H1 (cell line): ENCODE data around the gene PREX1. TPM values are rescaled to one million over a fixed set of nuclear protein-coding genes. Genes with fewer than 3 reads are reported as not detected.

Experiments used
- CTCF ChIA-PET: fragments of 300-600 bp; sonication (Branson Sonifier 250); formaldehyde crosslinking; loops from one replicate; lab custom pipeline; 2021; ENCODE audit not compliant: partially characterized antibody; lab: Charles Lee
- POLR2A ChIA-PET: fragments of 300-600 bp; sonication (Branson Sonifier 250); formaldehyde crosslinking; loops from one replicate; lab custom pipeline; 2021; ENCODE audit warnings: inconsistent platforms; ENCODE audit not compliant: partially characterized antibody; lab: Charles Lee
- DNase-seq, 2 experiments: peaks; one replicate each; pipeline versions ENCODE4 v3.0.0 to v3.0.0-alpha.2; 2010 to 2022; ENCODE audit warnings: low spot score in 2 of 2, low read depth in 1 of 2, mixed read lengths in 1 of 2
- FAIRE-seq: peaks from 2 replicates; lab custom pipeline; 2011; peaks lifted over from hg19 to GRCh38; lab: Jason Lieb, UNC
- H2AFZ ChIP-seq: 2 replicates; pipeline ENCODE4 v1.8.1; 2012; ENCODE audit warnings: low read length, inconsistent platforms
- H2AK5ac ChIP-seq: 2 replicates; pipeline ENCODE4 v1.6.1; 2013; ENCODE audit warnings: low read depth, low read length
- H2BK120ac ChIP-seq: replicated peaks from 2 replicates; pipeline ENCODE3; 2013; ENCODE audit warnings: low read depth, low read length, inconsistent platforms
- H2BK12ac ChIP-seq: 2 replicates; pipeline ENCODE4 v1.6.1; 2013; ENCODE audit warnings: low read depth, low read length
- H2BK15ac ChIP-seq: 2 replicates; pipeline ENCODE4 v1.6.1; 2013; ENCODE audit warnings: low read length
- H2BK20ac ChIP-seq: 2 replicates; pipeline ENCODE4 v1.6.1; 2013; ENCODE audit warnings: low read length
- H2BK5ac ChIP-seq: 2 replicates; pipeline ENCODE4 v1.6.1; 2013; ENCODE audit warnings: low read depth, low read length
- H3K14ac ChIP-seq: 2 replicates; pipeline ENCODE4 v1.6.1; 2013; ENCODE audit warnings: inconsistent platforms; ENCODE audit not compliant: insufficient read length
- H3K18ac ChIP-seq: 2 replicates; pipeline ENCODE4 v1.6.1; 2013; ENCODE audit warnings: low read length; ENCODE audit errors: extremely low read depth
- H3K23ac ChIP-seq: 2 replicates; pipeline ENCODE4 v1.6.1; 2013; ENCODE audit warnings: inconsistent platforms; ENCODE audit not compliant: insufficient read length
- H3K23me2 ChIP-seq: 2 replicates; pipeline ENCODE4 v1.6.1; 2013; ENCODE audit warnings: low read depth, low read length
- H3K27ac ChIP-seq: 2 replicates; pipeline ENCODE4 v1.6.1; 2011; ENCODE audit warnings: low read depth, low read length, inconsistent platforms
- H3K27me3 ChIP-seq, 4 experiments: replicated peaks in 1 of 4; 1 replicate in 1 of 4; 2 replicates in 3 of 4; pipeline versions ENCODE4 v1.6.1 to v1.8.1; 2011 to 2013; ENCODE audit warnings: low read length in 3 of 4, mild to moderate bottlenecking in 3 of 4, inconsistent platforms in 2 of 4, mixed read lengths in 2 of 4, moderate library complexity in 1 of 4; ENCODE audit not compliant: control insufficient read depth in 3 of 4, insufficient read depth in 3 of 4; ENCODE audit errors: extremely low read depth in 1 of 4
- H3K36me3 ChIP-seq, 4 experiments: 2 replicates each; pipeline versions ENCODE4 v1.6.1 to v1.8.1; 2011 to 2013; ENCODE audit warnings: mild to moderate bottlenecking in 4 of 4, low read length in 3 of 4, moderate library complexity in 2 of 4, control low read depth in 1 of 4, inconsistent platforms in 1 of 4; ENCODE audit not compliant: insufficient read depth in 4 of 4, control insufficient read depth in 2 of 4
- H3K4ac ChIP-seq: replicated peaks from 2 replicates; pipeline ENCODE3; 2013; ENCODE audit warnings: low read length, low read depth, mixed read lengths, inconsistent platforms; ENCODE audit not compliant: insufficient read length
- H3K4me1 ChIP-seq, 4 experiments: replicated peaks in 1 of 4; 1 replicate in 1 of 4; 2 replicates in 3 of 4; pipeline versions ENCODE4 v1.6.1 to v1.8.1; 2011 to 2013; ENCODE audit warnings: low read length in 3 of 4, inconsistent platforms in 2 of 4, mixed read lengths in 1 of 4; ENCODE audit not compliant: insufficient read depth in 4 of 4, control insufficient read depth in 3 of 4
- H3K4me2 ChIP-seq, 2 experiments: 2 replicates each; pipeline versions ENCODE4 v1.6.1 to v1.8.1; 2011 to 2013; ENCODE audit warnings: low read depth in 2 of 2, low read length in 2 of 2, control low read depth in 1 of 2, inconsistent platforms in 1 of 2, mild to moderate bottlenecking in 1 of 2; ENCODE audit not compliant: insufficient read depth in 1 of 2
- H3K4me3 ChIP-seq, 4 experiments: fragments of 200-600, 300-600 bp in 1 of 4; sonication (generic), shearing (Covaris generic), sonication (Bioruptor Twin) in 1 of 4; 2 replicates each; pipeline versions ENCODE4 v1.5.1 to v1.8.1; 2011 to 2016; ENCODE audit warnings: low read length in 4 of 4, low read depth in 3 of 4, control low read depth in 2 of 4, inconsistent platforms in 2 of 4, mild to moderate bottlenecking in 2 of 4, mixed read lengths in 1 of 4, moderate library complexity in 1 of 4; ENCODE audit not compliant: insufficient read depth in 2 of 4; ENCODE audit errors: extremely low read depth in 1 of 4
- H3K56ac ChIP-seq: replicated peaks from 2 replicates; pipeline ENCODE3; 2013; ENCODE audit warnings: low read depth, mild to moderate bottlenecking, mixed read lengths, low read length, inconsistent platforms; ENCODE audit not compliant: insufficient read length
- H3K79me1 ChIP-seq: 2 replicates; pipeline ENCODE4 v1.6.1; 2013; ENCODE audit warnings: low read depth, low read length, control low read depth
- H3K79me2 ChIP-seq, 2 experiments: 2 replicates each; pipeline versions ENCODE4 v1.6.1 to v1.8.1; 2012 to 2013; ENCODE audit warnings: low read length in 2 of 2, mild to moderate bottlenecking in 2 of 2, inconsistent platforms in 1 of 2; ENCODE audit not compliant: insufficient read depth in 2 of 2, control insufficient read depth in 1 of 2
- H3K9ac ChIP-seq, 4 experiments: replicated peaks in 1 of 4; 1 replicate in 1 of 4; 2 replicates in 3 of 4; pipeline versions ENCODE4 v1.6.1 to v1.8.1; 2011 to 2013; ENCODE audit warnings: low read depth in 3 of 4, low read length in 3 of 4, control low read depth in 2 of 4, mild to moderate bottlenecking in 2 of 4, moderate library complexity in 2 of 4, inconsistent platforms in 1 of 4; ENCODE audit errors: extremely low read depth in 1 of 4
- H3K9me3 ChIP-seq, 2 experiments: 2 replicates each; pipeline versions ENCODE4 v1.6.1 to v1.8.1; 2012 to 2013; ENCODE audit warnings: mild to moderate bottlenecking in 2 of 2, moderate library complexity in 2 of 2, control low read depth in 1 of 2, inconsistent platforms in 1 of 2, low read depth in 1 of 2, low read length in 1 of 2, mixed read lengths in 1 of 2; ENCODE audit not compliant: insufficient read depth in 2 of 2
- H4K20me1 ChIP-seq, 2 experiments: replicated peaks in 1 of 2; 2 replicates each; pipeline versions ENCODE3 to v1.8.1; 2011 to 2013; ENCODE audit warnings: inconsistent platforms in 2 of 2, low read length in 2 of 2, mild to moderate bottlenecking in 1 of 2; ENCODE audit not compliant: insufficient read depth in 2 of 2, control insufficient read depth in 1 of 2
- H4K5ac ChIP-seq: 2 replicates; pipeline ENCODE4 v1.6.1; 2013; ENCODE audit warnings: low read length, low read depth, mixed read lengths, inconsistent platforms; ENCODE audit not compliant: insufficient read length
- H4K8ac ChIP-seq: 2 replicates; pipeline ENCODE4 v1.8.0; 2013; ENCODE audit warnings: mild to moderate bottlenecking, moderate library complexity, low read length, inconsistent platforms; ENCODE audit not compliant: insufficient read depth; ENCODE audit errors: extremely low read depth
- H4K91ac ChIP-seq: replicated peaks from 2 replicates; pipeline ENCODE3; 2013; ENCODE audit warnings: low read length, mixed read lengths, inconsistent platforms; ENCODE audit not compliant: insufficient read length
- CEBPB ChIP-seq: IDR thresholded peaks from 2 replicates; pipeline ENCODE4 v1.6.1; 2012; ENCODE audit warnings: low read depth, low read length
- GTF2F1 ChIP-seq: IDR thresholded peaks from 2 replicates; pipeline ENCODE4 v1.6.1; 2012; ENCODE audit warnings: low read depth, low read length, improper control_type of control experiment, borderline replicate concordance
- KDM4A ChIP-seq: IDR thresholded peaks from one replicate; pipeline ENCODE4 v1.7.1; 2012; ENCODE audit warnings: low read depth, mild to moderate bottlenecking, moderate library complexity, low read length, inconsistent platforms; ENCODE audit not compliant: severe bottlenecking
- SUZ12 ChIP-seq: fragments of 200-600 bp; sonication (generic); IDR thresholded peaks from 2 replicates; pipeline ENCODE4 v1.6.1; 2012; ENCODE audit warnings: mild to moderate bottlenecking, inconsistent platforms, low read length, moderate library complexity, mixed read lengths
- WGBS, 2 experiments: shearing (Covaris generic) in 1 of 2; methylation state at CpG; one replicate each; pipeline versions ENCODE4 v1.1.6 to v1.1.7; 2013 to 2015; ENCODE audit warnings: low lambda C conversion rate in 2 of 2, mixed read lengths in 2 of 2, inconsistent platforms in 1 of 2, low coverage in 1 of 2, missing lambda C conversion rate in 1 of 2; ENCODE audit not compliant: insufficient replicate concordance in 2 of 2, insufficient coverage in 1 of 2, insufficient read length in 1 of 2; ENCODE audit errors: extremely low coverage in 1 of 2, missing lambda C conversion rate in 1 of 2; 5-methylcytosine and 5-hydroxymethylcytosine counted together
- polyA plus RNA-seq, 7 experiments: library from polyadenylated mRNA; depleted of rRNA in 3 of 7; stranded (reverse) in 5 of 7; unstranded in 2 of 7; fragments of >200 nt in 5 of 7; fragments of 200-250 nt in 2 of 7; gene quantifications; 1 replicate in 5 of 7; 2 replicates in 1 of 7; 4 replicates in 1 of 7; pipeline versions ENCODE4 v1.2.1 to v1.2.3, GENCODE V29; 2011 to 2013; ENCODE audit warnings: missing spikeins in 2 of 7, mixed read lengths in 2 of 7
- total RNA-seq: library from RNA; stranded (reverse); fragmentation: NEBNext Ultra II Directional; extraction: Animal tissue kit (Norgen Biotek cat#: 25700); gene quantifications from 2 replicates; pipeline ENCODE4 v1.2.1, GENCODE V29; 2021

The PREX1 gene
- total and polyA plus RNA-seq, 2 of the 8 experiments (the other 6 are each of a cell fraction or from before 2014, with no cell fraction given) = 10.7 to 12.8 TPM

DNA sequence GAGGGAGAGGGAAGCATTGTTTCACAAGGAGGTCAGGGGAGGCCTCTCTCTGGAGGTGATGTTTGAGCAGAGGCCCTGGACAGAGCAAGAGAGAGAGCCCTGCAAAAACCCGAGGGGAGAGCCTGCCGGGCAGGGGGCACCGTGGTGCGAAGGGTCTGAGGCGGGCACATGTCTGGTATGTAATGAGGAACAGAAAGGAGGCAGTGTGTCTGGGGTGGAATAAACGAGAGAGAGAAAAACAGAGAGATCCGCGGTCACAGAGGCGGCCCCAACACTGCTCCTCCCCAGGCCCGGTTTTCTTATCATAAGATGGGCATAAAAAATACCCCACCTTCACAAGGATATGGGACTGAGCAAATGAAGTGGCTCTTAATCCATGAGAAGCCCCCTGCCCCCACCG lies 119.2 kb downstream of the PREX1 start:
- Histone ChIP-seq H3K27me3 (no peaks in the 10 kb centered on the region), H3K56ac (no peak overlapping the region), H3K4me1 (no peaks in the 10 kb centered on the region), H3K9ac (no peak overlapping the region), H3K4me2 (no peak overlapping the region), H3K27ac (no peak overlapping the region), H3K36me3 (no peaks in the 10 kb centered on the region), H2AFZ (no peak overlapping the region), H2BK15ac (no peak overlapping the region), H3K79me2 (no peaks in the 10 kb centered on the region), H2AK5ac (no peak overlapping the region), H4K20me1 (no peaks in the 10 kb centered on the region), H3K23ac (no peak overlapping the region), H4K8ac (no peak overlapping the region), H3K4me3 (no peak overlapping the region), H3K23me2 (no peaks in the 10 kb centered on the region), H4K91ac (no peak overlapping the region), H3K9me3 (no peaks in the 10 kb centered on the region), H3K4ac (no peak overlapping the region), H3K79me1 (no peaks in the 10 kb centered on the region), H3K14ac (no peak overlapping the region), H2BK20ac (no peak overlapping the region), H2BK5ac (no peak overlapping the region), H4K5ac (no peak overlapping the region)
- ChIA-PET CTCF (interaction anchor here (5.6 to 16.7 kb wide), 2 partner anchors 11 to 49 kb away, joined by 28 to 186 read pairs; no protein-coding TSS in a partner anchor), POLR2A (no interaction called here)
- no peak for FAIRE-seq
- TF ChIP-seq GTF2F1 = no peak
- no peak for TF ChIP-seq CEBPB
- TF ChIP-seq SUZ12 = no peak
- TF ChIP-seq KDM4A = no peak
- TF ChIP-seq, all 59 proteins: peak for 0
- Histone ChIP-seq H2BK12ac (no peak overlapping the region), H2BK120ac (no peak overlapping the region), H3K18ac (no peak overlapping the region)
- no peak for DNase-seq
- 79% methylated on average over 11 of the region's 11 CpGs; no CpG with 5 or more reads in 1 of the 2 experiments for WGBS, 2 experiments
